ENCODE measurements around the gene IL19. TPM values are rescaled to one million over a fixed set of nuclear protein-coding genes. Genes with fewer than 3 reads are reported as not detected.

The IL19 gene
- total RNA-seq, 1 donor from 2014 or later, result not detected

DNA sequence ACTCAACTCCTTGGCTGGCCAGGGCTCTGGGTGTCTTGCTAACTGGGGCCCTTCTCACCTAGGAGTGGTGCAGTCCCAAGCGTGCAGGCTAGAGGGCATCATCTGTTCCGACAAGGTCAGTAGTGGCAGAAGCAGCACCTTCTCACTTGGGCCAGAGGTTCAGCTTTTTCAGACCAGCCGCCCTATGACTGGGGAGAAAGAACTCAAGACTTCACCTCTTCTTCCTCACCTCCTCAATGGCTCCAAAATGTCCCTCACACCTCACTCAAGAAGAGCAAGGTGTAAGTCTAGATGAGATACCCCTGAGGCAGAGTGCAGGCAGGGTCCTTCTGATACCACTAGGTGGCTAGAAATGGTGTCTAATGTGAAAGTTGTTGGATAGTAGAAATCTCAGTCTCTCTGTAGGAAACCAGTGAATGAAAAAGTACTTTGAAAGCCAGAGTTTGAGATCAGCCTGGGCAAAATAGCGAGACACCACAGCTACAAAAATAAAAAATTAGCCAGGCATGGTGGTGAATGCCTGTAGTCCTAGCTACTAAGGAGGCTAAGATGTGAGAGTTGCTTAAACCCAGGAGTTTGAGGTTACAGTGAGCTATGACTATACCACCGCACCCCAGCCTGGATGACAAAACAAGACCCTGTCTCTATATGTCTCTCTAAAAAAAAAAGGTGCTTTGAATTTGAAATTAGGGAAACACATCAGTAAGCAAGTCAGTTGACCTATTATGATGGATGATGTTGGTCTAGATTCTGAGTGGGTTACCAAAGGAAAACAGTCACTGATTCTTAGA lies 86.3 kb downstream of the IL19 start:
- no peak for DNase-seq (ENCODE audit: low read depth, low spot score)

DNA sequence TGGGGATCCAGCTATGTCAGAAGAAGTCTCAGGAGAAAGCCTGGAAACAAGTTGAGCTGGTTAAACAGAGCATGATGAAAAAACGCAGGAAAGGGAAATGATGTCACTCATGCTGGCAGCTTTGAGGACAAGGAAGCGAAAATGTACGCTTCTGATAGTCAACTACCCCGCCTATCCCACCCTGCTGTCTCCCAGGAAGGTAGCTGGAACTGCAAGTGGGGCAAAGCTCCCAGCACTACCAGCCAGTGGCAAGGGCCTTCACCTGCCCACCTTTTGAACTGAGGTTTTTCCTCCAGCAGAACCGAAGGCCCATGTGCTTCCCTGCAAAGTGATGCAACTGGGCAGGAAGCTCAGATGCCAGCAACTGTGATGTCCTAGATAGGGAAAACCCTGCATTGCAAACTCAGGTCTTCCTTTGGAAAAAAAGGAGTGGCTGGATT lies 88.5 kb downstream of the IL19 start:
- no peak for DNase-seq (ENCODE audit: low read depth, low spot score)

DNA sequence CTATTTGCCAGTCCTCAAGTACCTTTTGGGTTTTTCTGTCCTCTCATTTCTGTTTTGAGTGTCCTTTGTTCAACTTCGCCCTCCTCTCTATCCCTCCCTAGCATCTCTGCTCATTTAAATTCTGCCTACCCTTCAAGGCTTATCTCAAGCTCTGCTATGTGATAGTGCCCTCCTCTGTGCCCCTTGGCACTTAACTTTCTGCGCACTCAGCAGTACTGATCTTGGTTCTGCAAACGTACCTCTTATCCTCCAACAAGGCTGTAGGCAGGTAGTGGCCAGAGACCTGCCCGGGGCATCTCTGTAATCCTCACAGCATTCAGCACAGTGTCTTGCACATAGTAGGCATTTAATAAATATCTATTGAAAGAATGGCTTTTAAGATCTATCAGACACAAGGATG lies 89.6 kb downstream of the IL19 start:
- DNase-seq (ENCODE audit: low read depth, low spot score), result no peak

DNA sequence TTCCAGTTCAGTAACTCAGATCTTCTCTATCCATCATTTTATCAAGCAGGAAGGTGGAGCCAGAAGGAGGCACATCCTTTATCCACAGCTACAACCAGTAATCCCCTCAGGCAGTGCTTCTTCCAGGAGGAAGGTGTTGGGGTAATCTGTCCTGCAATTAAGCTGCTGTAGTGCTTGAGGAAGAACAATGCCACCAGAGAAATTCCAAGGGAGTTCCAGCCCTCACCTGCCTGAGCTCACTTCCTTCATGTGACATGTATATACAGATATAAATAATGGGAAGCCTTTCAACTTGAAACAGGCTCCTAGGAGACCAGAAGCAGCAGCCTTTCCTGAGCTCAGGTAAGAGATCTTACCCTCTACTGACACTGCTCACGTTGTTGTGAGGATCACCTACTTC lies 92.7 kb downstream of the IL19 start:
- no peak for DNase-seq (ENCODE audit: low read depth, low spot score)

DNA sequence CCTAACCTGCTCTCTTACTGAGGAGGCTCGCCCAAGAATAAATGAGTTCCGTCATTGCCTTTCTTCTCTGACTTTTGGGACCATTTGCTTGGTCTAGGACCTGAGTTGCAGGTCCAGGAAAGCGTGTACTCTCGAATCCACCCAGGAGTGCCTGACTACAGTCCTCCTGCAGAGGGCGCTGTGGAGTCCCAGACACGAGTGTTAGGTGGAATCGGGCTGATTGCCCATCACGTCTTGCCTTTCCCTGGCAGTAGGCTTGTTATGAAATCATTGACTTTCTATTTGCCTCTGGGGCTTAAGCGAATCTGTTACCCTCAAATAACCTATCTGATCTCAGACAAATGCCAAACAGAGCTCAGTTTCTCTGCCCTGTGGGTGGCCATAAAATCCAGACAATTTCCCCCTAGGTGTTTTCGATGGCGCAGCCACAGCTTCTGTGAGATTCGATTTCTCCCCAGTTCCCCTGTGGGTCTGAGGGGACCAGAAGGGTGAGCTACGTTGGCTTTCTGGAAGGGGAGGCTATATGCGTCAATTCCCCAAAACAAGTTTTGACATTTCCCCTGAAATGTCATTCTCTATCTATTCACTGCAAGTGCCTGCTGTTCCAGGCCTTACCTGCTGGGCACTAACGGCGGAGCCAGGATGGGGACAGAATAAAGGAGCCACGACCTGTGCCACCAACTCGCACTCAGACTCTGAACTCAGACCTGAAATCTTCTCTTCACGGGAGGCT lies 94.5 kb downstream of the IL19 start, which contains the start of gene IL20:
IL20 (plus strand) TSS at position 685 of the 733 bp plus-strand sequence. CDS start 230 bp downstream, outside the sequence.
- DNase-seq (ENCODE audit: low read depth, low spot score), result no peak

DNA sequence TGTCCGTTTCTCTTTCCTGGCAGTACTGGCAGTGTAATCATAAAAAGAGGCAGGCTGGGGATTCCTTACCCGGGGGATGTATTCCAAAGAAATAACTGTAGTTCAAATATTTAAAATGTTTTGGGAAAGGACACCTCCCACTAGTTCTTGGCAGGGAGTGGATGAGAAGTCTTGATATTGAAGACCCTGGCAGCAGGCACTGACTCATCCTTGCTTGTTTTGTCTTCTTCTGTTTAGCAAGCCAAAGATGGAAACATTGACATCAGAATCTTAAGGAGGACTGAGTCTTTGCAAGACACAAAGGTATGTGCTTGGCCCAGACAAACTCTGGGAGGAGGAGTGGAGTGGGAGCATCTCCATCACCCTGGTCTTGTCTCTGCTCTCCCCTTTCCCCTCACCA lies 95.5 kb downstream of the IL19 start:
- no peak for DNase-seq (ENCODE audit: low read depth, low spot score)

DNA sequence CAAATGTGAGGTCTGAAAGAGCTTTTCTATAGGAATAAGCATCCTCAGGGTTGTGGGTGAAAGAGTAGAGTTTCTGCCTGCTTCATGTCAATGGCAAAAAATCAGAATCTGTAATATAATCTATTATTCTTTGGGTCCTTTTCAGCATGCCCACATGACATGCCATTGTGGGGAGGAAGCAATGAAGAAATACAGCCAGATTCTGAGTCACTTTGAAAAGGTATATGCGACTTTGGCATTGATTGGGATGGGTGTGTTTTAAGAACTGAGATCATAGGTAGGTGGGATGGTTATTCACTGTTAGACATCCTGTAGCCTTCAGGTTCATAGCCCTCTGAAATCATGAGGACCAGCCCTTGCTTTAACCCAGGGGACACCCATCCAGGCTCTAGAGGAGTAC lies 96.7 kb downstream of the IL19 start:
- DNase-seq (ENCODE audit: low read depth, low spot score), result no peak

DNA sequence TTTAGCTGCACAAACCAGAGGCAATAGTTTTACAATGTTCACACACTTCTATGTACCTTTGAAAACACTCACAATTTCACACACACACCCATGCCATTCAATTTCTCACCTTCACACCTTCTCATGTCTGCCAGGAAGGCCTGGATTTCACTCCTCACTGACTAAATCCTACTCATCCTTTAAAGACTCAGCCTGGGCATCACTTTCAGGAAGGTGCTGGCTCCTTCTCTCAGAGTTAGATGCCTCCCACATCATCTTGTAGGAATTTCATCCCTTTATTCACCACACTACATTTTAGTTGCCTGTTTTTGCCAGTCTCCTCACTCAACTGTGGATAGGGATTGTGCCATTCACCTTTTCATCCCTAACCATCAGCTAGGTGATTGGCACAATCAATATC lies 97.1 kb downstream of the IL19 start:
- DNase-seq (ENCODE audit: low read depth, low spot score), result no peak

DNA sequence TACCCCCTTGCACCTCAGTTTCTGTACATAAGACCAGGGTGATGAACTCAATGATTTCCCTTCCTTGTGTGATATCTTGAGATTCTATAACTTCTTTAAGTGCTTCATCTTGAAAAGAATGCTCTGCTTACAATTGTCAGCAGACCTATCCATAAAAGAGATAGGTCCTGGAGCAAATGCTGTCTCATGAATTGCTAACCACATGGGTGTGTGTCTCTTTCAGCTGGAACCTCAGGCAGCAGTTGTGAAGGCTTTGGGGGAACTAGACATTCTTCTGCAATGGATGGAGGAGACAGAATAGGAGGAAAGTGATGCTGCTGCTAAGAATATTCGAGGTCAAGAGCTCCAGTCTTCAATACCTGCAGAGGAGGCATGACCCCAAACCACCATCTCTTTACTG lies 97.7 kb downstream of the IL19 start:
- no peak for DNase-seq (ENCODE audit: low read depth, low spot score)

DNA sequence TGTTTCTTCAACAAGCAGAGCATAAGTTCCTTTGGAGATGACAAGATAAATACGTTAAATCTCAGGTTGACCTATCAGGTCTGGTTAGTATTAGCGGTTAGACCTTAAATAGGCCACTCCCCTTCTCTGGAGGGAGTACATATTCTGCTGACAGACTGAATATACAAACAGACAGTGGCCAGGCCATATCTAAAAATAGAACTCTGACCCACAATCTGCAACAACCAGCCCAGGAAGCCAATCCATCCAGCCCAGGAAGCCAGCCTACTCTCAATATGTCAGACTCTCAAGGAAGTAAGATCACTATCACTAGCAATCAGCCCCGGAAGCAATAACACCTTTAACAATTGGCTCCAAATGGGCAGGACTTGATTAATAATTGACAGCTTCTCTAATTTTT lies 101.6 kb downstream of the IL19 start:
- DNase-seq (ENCODE audit: low read depth, low spot score), result no peak

DNA sequence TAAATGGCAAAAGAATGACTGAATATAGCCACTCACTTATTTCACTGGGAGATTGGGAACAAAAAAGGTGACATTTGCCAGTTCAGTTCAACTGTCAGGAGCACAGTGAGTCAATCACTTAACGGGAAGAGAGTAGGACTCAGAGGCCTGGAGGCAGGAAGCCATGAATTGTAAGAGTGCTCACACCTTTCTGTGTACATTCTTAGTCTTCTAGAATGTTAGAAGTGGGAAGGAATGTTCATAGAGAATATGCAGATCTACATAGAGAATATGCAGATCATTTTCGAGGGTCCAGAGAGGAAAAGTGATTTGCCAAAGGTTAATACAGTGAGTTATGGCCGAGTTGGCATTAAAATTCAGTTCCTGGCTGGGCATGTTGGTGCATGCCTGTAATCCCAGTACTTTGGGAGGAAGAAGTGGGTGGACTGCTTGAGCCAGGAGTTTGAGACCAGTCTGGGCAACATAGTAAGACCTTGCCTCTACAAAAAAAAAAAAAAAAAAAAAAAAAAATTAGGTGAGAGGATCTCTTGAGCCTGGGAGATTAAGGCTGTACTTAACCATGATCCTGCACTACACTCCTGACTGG lies 103.1 kb downstream of the IL19 start:
- DNase-seq (ENCODE audit: low read depth, low spot score), result no peak

DNA sequence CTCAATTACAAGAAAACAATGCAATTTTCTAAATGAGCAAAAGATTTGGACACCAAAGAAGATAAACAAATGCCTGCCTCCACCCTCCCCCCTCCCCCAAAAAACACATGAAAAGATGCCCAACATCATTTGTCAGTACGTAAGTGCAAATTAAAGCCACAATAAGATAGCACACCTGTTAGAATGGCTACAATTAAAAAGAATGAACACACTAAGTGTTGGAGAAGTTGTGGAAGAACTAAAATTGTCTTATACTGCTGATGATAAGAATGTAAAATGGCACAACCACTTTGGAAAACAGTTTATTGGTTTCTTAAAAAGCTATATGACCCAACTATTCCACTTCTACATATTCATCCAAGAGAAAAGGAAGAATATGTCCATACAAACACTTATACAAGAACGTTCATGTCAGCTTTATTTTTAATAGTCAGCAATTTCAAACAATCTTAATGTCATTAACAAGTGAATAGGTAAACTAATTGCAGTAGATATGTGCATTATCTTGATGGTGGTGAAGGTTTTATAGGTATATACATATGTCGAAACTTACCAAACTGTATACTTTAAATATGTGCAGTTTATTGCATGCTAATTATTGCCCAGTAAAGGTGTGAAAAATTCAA lies 105.3 kb downstream of the IL19 start:
- DNase-seq (ENCODE audit: low read depth, low spot score), result no peak

DNA sequence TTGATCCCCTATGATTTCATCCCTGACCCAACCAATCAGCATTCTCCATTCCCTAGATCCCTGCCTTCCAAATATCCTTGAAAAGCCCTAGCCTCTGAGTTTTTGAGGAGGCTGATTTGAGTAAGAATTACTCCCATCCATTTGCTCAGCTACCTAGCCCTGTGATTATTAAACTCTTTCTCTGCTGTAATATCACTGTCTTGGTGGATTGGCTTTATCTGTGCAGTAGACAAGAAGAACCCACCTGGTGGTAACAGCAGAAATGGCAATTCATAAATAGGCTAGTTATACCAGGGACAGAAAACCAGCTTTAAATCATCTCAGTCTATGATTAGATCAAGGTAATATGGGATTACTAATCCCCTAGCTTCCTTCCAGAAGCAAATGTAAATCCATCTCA lies 107.9 kb downstream of the IL19 start:
- DNase-seq (ENCODE audit: low read depth, low spot score), result no peak

DNA sequence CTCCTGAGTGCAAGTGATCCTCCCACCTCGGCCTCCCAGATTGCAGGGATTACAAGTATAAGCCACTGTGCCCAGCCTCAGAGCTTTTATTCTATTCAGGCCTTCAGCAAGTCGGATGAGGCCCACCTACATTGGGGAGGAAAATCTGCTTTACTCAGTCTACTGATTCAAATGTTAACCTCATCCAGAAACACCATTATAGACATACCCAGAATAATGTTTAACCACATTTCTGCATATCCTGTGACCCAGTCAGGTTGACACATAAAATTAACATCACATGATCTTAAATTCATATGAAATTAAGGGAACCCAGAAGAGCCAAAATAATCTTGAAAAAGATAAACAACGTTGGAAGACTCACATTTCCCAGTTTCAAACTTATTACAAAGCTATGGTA lies 109.7 kb downstream of the IL19 start:
- DNase-seq (ENCODE audit: low read depth, low spot score), result no peak

DNA sequence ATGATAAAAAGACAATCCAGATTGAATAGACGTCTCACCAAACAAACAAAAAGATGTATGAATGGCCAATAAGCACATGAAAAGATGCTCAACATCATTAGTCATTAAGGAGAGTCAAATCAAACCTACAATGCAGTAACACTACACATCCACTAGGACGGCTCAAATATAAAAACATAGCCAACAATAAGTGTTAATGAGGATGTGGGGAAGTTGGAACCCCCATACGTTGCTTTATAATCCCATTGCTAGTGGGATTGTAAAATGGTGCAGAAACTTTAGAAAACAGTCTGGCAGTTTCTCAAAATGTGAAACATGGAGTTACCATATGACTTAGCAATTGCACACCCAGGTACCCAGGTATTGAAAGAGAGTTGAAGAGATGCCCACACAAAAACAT lies 112.0 kb downstream of the IL19 start:
- DNase-seq (ENCODE audit: low read depth, low spot score), result no peak

DNA sequence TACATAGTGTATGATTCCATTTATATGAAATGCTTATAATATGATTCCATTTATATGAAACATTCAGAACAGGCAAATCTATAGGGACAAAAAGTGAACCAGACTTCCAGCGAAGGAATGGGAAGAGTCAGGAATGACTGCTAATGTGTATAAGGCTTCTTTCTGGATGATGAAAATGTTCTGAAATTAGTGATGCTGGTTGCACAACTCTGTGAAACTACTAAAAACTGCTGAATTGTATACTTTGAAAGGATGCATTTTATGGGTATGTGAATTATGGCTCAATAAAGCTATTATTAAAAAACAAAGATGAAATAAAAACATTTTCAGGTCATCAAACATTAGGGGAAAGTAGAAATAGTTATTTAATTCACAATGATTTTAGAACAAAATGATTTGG lies 112.6 kb downstream of the IL19 start:
- DNase-seq (ENCODE audit: low read depth, low spot score), result no peak

DNA sequence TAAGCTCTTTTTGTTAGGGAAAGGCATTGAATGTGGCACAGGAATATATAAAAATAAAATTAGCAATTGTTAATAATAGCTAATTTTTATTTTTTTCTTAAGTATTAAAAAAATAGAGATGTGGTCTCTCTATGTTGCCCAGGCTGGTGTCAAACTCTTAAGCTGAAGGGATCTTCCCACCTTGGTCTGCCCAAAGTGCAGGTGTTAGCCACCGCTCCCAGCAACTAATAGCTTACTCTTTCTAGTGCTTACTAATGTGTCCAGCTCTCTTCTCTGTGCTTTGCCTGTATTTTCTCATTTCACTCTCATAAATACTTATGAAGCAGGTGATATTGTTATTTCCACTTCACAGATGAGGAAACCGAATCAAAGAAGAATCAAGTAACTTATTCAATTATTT lies 113.3 kb downstream of the IL19 start:
- no peak for DNase-seq (ENCODE audit: low read depth, low spot score)

DNA sequence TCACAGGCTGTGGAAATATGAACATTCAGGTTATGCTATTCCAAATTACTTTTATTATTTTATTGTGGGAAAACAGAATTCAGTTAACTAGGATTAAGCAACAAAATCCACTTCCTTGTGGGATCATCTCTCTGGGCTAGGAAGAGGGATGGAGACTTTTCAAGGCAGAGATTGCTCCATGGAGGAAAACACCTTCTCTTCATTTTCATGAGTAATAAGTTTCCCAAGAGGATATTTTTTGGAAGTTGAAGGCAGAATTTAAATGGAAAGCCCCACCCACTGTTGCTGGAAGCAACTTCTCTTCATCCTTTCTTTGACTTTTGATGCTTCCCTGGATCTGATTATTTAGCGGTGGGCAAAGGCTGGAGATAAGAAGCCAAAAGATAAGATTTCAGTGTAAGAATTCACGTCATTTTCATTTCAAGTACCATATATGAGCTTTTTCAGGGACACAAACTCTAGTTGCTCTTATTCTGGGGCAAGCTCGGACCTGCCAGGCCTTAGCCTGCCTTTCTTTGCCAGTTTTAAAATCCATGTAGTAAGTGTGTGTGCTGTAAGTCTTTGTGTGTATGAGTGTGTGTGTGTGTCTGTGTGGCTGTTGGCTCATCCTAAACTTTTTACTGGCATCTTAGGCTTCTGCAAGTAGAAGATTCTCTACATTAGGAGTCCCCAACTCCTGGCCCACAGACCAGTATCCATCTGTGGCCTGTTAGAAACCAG lies 114.9 kb downstream of the IL19 start:
- no peak for DNase-seq (ENCODE audit: low read depth, low spot score)

DNA sequence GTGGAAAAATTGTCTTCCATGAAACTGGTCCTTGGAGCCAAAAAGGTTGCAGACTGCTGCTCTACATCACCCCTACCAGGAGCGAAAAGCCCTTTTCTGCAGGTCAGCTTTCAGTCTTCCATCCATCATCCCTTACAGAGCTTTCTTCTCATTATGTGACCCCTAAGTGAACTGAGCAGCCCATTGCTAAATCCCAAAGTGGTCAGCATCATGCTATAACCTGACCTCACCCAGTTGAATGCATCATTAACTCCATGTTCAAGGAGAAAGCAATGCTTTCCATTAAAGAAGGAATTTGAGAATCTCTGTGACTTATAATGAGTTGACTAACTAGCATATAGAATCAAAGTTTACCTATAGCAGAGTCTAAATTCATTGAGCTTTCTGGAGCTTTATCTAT lies 116.3 kb downstream of the IL19 start:
- no peak for DNase-seq (ENCODE audit: low read depth, low spot score)

DNA sequence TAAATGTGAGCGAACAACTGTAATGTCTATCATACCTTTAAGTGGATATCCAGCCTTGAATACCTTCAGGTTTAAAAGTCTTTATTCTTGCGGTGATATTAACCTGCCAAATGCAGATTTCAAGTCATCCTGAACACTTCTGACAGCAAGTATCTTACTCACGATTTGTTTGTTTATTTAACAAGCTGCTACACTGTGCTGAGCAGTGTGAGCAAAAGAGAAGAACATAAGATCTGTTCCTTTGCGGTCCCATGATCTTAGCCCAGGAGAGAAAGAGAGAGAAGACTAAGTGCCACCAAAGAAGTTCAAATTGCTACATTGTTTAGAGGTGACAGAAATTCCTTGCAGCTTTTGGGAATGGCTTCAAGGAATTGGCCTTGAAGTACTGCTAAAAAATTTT lies 117.1 kb downstream of the IL19 start:
- no peak for DNase-seq (ENCODE audit: low read depth, low spot score)

Measured in pulmonary artery endothelial cell (primary cell).